GM12874 (cell line): ENCODE measurements around the gene CACUL1.

Experiments
- CTCF ChIP-seq: IDR thresholded peaks from 2 replicates; pipeline ENCODE4 v1.5.1; 2011; ENCODE audit warnings: low read depth, mild to moderate bottlenecking, control low read depth, low read length, moderate library complexity; ENCODE audit not compliant: insufficient read depth

Gene CACUL1

GRCh38 chr10:118764195-118764594 is 9.4 kb upstream of the CACUL1 start:
- no peak for TF ChIP-seq CTCF

- TF ChIP-seq CTCF, result no peak
Observed at GRCh38 chr10:118763202-118763988, 8.6 kb upstream of the CACUL1 start.

DNA sequence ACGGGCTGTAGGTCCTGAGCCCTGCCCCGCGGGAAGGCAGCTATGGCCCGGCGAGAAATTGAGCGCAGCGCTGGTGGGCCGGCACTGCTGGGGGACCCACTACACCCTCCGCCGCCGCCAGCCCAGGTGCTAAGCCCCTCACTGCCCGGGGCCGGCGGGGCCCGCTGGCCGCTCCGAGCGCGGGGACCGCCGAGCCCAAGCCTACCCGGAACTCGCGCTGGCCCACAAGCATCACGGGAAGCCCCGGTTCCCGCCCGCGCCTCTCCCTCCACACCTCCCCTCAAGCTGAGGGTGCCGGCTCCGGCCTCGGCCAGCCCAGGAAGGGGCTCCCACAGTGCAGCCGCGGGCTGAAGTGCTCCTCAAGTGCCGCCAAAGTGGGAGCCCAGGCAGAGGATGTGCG is 5.5 kb upstream of the CACUL1 start:
- no peak for TF ChIP-seq CTCF

DNA sequence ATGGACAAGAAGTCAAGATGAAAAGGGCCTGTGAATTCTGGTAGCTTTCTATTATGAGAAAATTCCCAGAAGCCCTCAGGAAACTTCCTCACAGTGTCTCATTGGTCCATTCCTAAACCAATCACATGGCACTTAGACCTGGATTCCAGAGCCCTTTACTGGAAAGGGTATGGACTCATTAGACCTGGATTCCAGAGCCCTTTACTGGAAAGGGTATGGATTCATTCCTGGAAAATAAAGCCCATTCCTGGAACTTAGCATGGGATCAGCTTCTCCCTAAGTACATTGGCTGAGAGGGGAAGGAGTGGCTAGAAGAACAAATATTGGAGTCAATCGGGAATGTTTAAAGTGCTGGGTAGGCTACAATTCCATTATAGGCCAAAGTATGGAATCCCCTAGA is 3.7 kb upstream of the CACUL1 start:
- TF ChIP-seq CTCF, result no peak

DNA sequence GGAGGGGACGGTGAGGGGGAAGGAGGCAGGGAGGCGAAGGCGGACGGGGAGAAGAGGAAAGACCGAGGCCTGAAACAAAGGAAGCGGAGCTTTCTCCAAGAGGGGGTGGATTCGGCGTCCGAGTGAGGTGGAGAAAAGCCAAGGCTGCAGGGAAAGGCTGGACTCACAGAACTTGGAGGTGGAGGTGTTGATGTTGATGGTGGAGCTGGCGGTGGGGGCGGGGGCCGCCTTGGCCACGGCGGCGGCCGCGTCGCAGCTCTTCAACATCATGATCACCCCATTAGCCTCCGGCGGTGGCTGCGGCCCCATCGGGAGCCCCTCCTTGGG is 578 bp downstream of the CACUL1 start:
- no peak for TF ChIP-seq CTCF

DNA sequence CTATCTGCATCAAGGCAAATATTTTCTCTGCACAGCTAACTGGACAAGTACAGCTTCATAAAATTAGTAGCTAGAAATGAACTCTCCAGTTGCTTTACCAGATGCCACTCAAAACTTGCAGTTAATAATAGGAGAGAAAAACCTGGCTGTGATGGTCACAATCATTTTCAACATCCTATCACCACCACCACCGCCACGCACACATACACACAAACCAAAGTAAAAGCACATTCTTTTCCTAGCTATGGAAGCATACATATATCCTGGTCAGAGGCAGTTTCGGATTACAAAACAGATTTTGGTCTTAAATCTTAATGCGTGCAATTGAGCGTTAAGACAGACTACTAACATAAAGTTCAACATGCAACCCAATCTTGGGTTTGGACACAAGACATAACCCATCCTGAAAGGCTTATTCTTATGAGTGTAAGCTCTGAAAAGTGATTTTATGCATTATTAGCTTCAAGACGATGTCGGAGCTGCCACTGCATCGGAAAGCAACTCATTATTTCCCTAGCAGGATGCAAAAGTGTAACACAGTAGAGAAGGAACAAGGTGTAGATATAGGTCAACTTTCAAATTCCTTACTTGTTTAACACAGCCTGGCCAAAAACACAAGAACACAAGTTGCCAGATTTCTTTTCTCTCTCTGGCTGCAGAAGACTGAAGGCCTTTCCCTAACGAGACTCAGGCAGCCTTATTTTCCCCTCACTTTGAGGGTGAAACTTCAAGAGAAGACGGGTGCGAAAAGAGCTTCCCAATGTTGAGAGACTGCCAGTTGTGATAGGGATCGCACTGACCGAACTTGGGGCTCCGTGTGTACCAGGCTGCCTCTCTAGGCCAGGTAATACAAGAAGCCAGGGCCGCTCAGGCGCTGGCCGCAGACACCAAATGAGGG is 1.2 kb downstream of the CACUL1 start:
- no peak for TF ChIP-seq CTCF

- TF ChIP-seq CTCF, result no peak
Observed at GRCh38 chr10:118752409-118752808, 2.4 kb downstream of the CACUL1 start.
